SJSA1 (cell line): ENCODE data around the gene GXYLT2. TPM values are rescaled to one million over a fixed set of nuclear protein-coding genes. Genes with fewer than 3 reads are reported as not detected.

Experiments
- DNase-seq, 2 experiments: peaks; one replicate each; pipeline ENCODE4 v3.0.0-alpha.2; 2015 to 2020; ENCODE audit warnings: low spot score in 2 of 2, low read depth in 1 of 2
- H3K27ac ChIP-seq: fragments of 250-450 bp; sonication (Bioruptor Pico); 2 replicates; pipeline ENCODE4 v1.5.1; 2020; ENCODE audit warnings: mild to moderate bottlenecking, moderate library complexity
- H3K27me3 ChIP-seq: fragments of 250-450 bp; sonication (Bioruptor Pico); replicated peaks from 2 replicates; pipeline ENCODE4 v1.5.1; 2020; ENCODE audit warnings: mild to moderate bottlenecking, moderate library complexity
- H3K36me3 ChIP-seq: fragments of 250-450 bp; sonication (Bioruptor Pico); 2 replicates; pipeline ENCODE4 v1.5.1; 2020; ENCODE audit warnings: mild to moderate bottlenecking
- H3K4me1 ChIP-seq: fragments of 250-450 bp; sonication (Bioruptor Pico); replicated peaks from 2 replicates; pipeline ENCODE4 v1.6.1; 2021; ENCODE audit warnings: mild to moderate bottlenecking
- H3K4me3 ChIP-seq: fragments of 250-450 bp; sonication (Bioruptor Pico); 2 replicates; pipeline ENCODE4 v1.5.1; 2020; ENCODE audit warnings: mild to moderate bottlenecking
- H3K9me3 ChIP-seq: fragments of 250-450 bp; sonication (Bioruptor Pico); replicated peaks from 2 replicates; pipeline ENCODE4 v1.5.1; 2020; ENCODE audit warnings: mild to moderate bottlenecking
- total RNA-seq: library from RNA; depleted of rRNA; stranded (reverse); fragments of >200 nt; shearing (Covaris generic); gene quantifications from 2 replicates; pipeline ENCODE4 v1.2.3, GENCODE V29; 2014; rRNA removed

The GXYLT2 gene
- total RNA-seq, 1 experiment from 2014 or later: 13.3 TPM

DNA sequence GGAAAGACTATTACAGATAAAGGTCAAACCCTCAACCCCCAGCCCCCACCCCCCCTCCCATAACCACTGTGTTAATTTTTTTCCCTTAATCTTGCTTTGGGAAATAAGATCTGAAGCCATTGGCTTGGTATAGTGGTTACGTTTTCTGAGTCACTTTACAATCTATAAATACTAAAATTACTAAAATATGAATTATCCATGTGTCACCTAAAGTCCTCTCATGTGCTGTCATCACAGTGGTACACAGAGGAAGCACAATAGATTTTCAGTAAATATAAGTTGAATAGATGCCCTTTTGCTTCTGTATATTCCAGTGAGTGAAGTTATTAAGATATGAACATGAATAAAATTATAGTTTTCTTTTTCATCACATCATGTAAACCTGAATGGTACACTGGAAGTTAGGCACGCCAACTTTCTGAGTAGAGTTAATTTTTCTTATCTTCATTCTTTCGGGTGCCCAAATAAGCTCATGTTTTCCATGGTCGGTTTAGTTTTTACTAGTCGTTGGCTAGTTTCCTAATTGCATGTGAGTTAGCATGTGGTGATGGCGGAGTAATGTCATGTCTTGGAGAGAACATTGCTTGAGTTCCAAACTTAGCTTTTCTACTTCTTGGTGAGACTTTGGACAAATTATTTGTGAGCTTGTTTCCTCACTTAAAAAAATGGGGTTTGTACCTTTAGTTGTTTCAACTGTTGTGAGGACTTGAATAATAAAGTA lies 120.3 kb downstream of the GXYLT2 start:
- no peak for DNase-seq
- peaks cover 30% of the 10 kb centered on the region for H3K36me3 ChIP-seq

DNA sequence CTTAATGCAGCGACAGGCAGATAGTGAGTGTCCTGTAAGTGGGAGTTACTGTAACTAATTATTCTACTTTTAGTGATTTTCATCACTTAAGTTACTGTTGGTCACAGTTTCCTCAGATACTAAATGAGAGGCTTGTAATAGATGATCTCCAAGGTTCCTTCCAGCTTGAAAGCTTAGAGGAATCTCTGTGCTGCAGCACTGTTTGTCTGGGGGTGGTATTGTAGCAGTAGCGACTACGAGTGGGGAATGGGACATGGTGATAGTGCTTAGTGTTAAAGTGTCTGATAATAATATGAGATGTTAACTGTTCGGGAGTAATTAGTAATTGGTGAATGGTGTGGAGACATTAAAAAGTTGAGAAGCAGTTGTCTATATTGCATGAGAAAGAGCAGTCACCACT lies 121.2 kb downstream of the GXYLT2 start:
- no peak overlapping the region for H3K4me3 ChIP-seq
- DNase-seq: no peak
- no peak overlapping the region for H3K27ac ChIP-seq

More for the DNA sequence above, 120.3 kb downstream of the GXYLT2 start:
- Histone ChIP-seq H3K27ac (no peak overlapping the region), H3K9me3 (no peaks in the 10 kb centered on the region), H3K4me3 (no peak overlapping the region), H3K27me3 (no peaks in the 10 kb centered on the region), H3K4me1 (no peaks in the 10 kb centered on the region)

DNA sequence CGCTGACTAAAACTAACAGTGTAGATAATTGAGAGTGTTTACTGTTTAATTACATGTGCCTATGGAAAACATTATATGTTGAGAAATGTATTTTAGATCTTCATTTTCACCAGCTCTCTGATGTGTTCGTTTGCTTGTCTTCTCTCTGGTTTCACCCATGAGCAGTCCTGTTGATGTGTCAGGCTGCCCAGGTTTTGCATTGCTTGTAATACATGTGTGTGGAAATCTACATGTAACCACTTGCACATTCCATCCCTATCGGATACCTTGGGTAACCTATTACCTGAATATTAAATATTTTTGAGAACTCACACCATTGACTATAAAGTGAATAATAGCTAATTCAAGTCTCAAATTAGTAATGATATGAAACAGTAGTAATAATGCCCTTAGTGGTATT lies 121.9 kb downstream of the GXYLT2 start:
- Histone ChIP-seq H3K27me3 (no peaks in the 10 kb centered on the region), H3K36me3 (peaks cover 29% of the 10 kb centered on the region), H3K4me1 (no peaks in the 10 kb centered on the region), H3K27ac (no peak overlapping the region), H3K9me3 (no peaks in the 10 kb centered on the region), H3K4me3 (no peak overlapping the region)
- DNase-seq: no peak

More for the DNA sequence above, 121.2 kb downstream of the GXYLT2 start:
- peaks cover 29% of the 10 kb centered on the region for H3K36me3 ChIP-seq
- H3K27me3 ChIP-seq: no peaks in the 10 kb centered on the region
- no peaks in the 10 kb centered on the region for H3K9me3 ChIP-seq
- H3K4me1 ChIP-seq: no peaks in the 10 kb centered on the region

DNA sequence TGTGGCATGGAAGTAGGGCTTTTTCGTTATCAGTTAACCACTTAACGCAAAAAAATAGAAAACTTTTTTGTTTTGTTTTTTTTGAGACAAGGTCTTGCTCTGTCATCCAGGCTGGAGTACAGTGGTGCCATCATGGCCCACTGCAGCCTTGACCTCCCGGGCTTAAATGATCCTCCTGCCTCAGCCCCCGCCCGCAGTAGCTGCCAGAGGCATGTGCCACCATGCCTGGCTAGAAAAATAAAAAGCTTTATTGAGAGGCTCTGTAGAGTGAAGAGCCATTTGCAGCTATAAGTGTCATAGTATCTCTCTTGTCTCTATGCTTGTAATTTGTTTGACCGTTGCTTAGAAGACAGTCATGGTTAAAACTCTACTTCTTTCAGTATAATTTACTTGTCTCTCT lies 122.3 kb downstream of the GXYLT2 start:
- Histone ChIP-seq H3K4me3 (no peak overlapping the region), H3K27ac (no peak overlapping the region), H3K4me1 (no peaks in the 10 kb centered on the region), H3K36me3 (peaks cover 26% of the 10 kb centered on the region), H3K27me3 (no peaks in the 10 kb centered on the region), H3K9me3 (no peaks in the 10 kb centered on the region)
- no peak for DNase-seq

DNA sequence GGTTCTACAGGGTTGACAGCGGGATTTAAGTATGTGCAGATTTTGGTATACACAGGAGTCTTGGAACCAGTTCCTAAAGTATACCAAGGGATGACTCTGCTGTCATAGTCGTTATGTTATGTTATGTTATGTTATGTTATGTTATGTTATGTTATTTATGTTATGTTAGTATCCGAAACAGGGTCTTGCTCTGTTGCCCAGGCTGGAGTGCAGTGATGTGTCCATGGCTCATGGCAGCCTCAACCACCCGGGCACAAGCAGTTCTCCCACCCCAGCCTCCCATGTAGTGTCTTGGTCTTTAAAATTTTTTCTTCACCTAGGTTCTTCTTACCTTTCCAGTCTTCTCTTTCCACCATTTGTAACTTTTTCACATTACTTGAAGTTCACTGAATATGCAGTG lies 130.5 kb downstream of the GXYLT2 start:
- Histone ChIP-seq H3K4me1 (no peaks in the 10 kb centered on the region), H3K27ac (no peak overlapping the region), H3K27me3 (no peaks in the 10 kb centered on the region), H3K4me3 (no peak overlapping the region), H3K36me3 (peaks cover 9% of the 10 kb centered on the region; the same call in 1 of the 2 replicates), H3K9me3 (no peaks in the 10 kb centered on the region)
- DNase-seq: no peak

DNA sequence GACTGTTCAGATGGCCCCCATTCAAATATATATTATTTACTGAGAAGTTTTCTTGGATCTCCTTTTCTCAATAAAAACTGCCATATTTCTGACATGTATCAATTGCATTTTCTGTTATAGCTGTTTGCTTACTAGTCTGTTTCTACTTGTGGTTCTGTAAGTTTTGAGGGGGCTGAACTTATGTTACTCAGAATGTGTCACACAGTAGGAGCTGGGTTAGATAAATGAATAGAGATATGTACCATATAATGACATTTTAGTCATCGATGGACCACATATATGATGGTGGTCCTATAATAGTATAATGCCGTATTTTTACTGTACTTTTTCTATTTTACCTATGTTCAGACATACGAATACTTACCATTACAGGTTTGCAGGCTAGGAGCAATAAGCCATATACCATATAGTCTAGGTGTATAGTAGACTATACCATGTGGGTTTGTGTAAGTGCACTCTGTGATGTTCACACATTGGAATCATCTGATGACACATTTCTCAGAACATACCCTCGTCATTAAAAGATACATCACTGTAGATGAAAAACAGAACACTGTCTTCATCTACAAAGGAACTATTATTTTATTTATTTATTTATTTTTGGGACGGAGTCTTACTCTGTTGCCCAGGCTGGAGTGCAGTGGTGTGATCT lies 131.1 kb downstream of the GXYLT2 start:
- Histone ChIP-seq H3K9me3 (no peaks in the 10 kb centered on the region), H3K27me3 (no peaks in the 10 kb centered on the region), H3K36me3 (peaks cover 9% of the 10 kb centered on the region; the same call in 1 of the 2 replicates), H3K27ac (no peak overlapping the region), H3K4me3 (no peak overlapping the region), H3K4me1 (no peaks in the 10 kb centered on the region)
- DNase-seq: no peak

DNA sequence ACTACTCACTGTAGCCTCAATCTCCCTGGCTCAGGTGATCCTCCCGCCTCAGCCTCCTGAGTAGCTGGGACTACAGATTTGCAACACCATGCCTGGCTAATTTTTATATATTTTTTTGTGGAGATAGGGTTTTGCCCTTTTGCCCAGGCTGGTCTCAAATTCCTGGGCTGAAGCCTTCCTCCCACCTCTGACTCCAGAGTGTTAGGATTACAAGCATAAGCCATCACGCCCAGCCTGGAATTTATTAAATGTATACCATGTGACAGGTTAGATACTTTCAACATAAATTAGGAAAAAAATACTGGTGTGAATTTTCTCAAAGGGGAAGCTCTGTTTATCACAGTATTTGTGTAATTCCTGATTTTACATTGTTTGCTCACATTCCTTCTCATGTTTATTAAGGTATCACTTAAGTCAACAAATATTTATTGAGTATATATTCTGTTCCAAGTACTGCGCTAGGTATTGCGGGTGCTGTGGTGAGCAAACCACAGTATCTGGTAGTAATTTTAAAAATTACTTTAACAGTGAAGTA lies 133.5 kb downstream of the GXYLT2 start:
- no peak overlapping the region for H3K4me3 ChIP-seq
- no peak overlapping the region for H3K27ac ChIP-seq
- H3K36me3 ChIP-seq: peaks cover 9% of the 10 kb centered on the region; the same call in 1 of the 2 replicates
- no peak for DNase-seq
- no peaks in the 10 kb centered on the region for H3K9me3 ChIP-seq
- no peaks in the 10 kb centered on the region for H3K27me3 ChIP-seq
- peaks cover 15% of the 10 kb centered on the region; the same call in 1 of the 2 replicates for H3K4me1 ChIP-seq

DNA sequence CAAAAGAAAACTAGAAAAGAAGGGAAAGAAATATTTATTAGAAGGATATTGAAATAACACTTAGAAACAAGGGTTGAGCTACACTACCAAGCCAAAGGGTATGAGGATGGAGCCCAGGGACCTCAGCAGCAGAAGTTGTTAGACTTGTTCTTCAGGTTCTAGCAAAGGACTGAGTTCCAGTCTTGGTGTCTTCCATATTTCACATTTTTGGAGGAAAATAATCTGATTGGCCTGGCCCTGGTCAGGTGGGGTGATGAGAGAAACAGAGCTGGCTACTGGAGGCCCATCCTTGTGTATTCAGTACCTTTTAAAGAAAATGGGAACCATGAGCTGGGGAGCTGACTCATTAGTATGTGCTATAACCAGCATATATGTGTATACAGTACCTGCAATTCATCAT lies 137.0 kb downstream of the GXYLT2 start:
- no peak overlapping the region for H3K4me3 ChIP-seq
- H3K4me1 ChIP-seq: peaks cover 28% of the 10 kb centered on the region
- no peaks in the 10 kb centered on the region for H3K9me3 ChIP-seq
- no peak overlapping the region for H3K27ac ChIP-seq
- DNase-seq: no peak
- no peaks in the 10 kb centered on the region for H3K27me3 ChIP-seq
- peaks cover 8% of the 10 kb centered on the region; the same call in 1 of the 2 replicates for H3K36me3 ChIP-seq

DNA sequence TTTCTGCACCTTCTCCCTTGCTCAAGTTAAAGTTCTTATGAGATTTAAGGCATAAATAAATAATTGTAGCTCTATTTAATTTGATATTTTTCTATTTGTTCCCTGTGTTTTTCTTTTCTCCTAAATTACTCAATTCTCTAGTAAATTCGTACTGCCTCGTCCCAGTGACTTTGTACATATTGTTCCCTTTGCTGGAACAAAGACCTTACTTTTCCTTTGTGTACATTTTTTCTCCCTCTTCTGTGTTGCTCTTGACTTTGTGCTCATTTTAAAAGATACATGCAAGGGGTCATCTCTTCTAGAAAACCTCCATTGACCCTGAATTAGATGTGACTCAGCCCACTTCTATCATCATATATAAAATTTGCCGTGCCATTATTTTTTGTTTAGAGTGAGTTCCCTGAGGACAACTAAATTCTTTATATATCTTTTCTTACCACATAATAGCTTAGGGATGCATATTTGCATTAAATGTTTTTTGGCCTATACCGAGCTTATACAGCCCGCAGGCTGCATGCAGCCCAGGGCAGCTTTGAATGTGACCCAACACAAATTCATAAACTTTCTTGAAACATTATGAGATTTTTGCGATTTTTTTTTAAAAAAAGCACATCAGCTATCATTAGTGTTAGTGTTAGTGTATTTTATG lies 138.4 kb downstream of the GXYLT2 start:
- no peak for DNase-seq
- Histone ChIP-seq H3K27me3 (no peaks in the 10 kb centered on the region), H3K4me1 (peaks cover 28% of the 10 kb centered on the region), H3K36me3 (peaks cover 10% of the 10 kb centered on the region; the same call in 1 of the 2 replicates), H3K9me3 (no peaks in the 10 kb centered on the region), H3K4me3 (no peak overlapping the region), H3K27ac (no peak overlapping the region)

Other genes with a start within 250 kb of the GXYLT2 start
- 23.4 and 54.8 TPM in 2 replicates for gene SHQ1, start 39.6 kb upstream of the GXYLT2 start, total RNA-seq
- gene PPP4R2, start 108.8 kb downstream of the GXYLT2 start, total RNA-seq: 51.9 and 53.7 TPM in 2 replicates
- 1.1 and 2.1 TPM in 2 replicates for gene EBLN2, start 173.6 kb downstream of the GXYLT2 start, total RNA-seq